22Rv1 (cell line): Measurements from ENCODE around the gene ZNF610.

Source experiments
- ZFX ChIP-seq: fragments of 450-650 bp; IDR thresholded peaks from 2 replicates; pipeline ENCODE4 v1.6.1; 2017; ENCODE audit warnings: antibody characterized with exemption, borderline replicate concordance
- TF ChIP-seq, protein P1 (sequence below): fragments of 450-650 bp; IDR thresholded peaks from 2 replicates; pipeline ENCODE4 v1.5.1; 2017; ENCODE audit warnings: mild to moderate bottlenecking

DNA sequence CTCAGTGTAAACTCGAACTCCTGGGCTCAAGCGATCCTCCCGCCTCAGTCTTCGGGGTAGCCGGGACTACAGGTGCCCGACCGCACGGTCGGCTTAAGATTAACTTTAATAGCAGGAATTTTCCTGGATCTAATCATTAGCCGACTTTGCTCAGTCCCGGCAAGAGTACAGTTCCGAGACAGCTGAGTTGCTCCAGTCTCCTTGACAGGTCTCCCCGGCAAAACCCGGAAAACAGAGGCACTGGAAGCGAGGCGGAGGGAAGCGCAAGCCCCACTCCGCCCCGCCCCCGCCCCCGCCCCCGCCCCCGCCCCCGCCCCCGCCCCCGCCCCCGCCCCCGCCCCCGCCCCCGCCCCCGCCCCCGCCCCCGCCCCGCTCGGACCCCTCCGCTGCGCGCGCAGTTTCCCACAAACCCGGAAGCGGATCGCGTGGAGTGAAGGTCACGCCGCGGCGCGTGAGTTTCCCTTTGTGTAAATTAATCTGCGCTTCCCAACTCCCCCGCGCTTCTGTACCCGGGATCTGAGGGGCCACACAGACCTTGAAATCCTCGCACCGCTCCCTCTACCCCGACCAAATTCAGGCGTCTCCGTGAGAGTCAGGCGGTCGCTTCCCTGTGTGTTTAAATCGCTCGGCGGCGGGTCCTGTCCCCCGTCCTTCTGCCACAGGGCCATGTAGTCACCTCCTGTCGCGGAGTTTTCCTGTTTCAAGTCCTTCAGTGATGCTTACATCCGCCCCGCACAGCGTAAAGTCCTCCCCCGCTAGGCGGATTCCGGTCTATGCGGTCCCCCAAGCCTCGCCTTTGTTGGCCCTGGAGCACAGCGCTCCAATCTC is 39.1 kb upstream of the ZNF610 start, which contains the start of gene ZNF480:
- TF ChIP-seq, protein P1, sequence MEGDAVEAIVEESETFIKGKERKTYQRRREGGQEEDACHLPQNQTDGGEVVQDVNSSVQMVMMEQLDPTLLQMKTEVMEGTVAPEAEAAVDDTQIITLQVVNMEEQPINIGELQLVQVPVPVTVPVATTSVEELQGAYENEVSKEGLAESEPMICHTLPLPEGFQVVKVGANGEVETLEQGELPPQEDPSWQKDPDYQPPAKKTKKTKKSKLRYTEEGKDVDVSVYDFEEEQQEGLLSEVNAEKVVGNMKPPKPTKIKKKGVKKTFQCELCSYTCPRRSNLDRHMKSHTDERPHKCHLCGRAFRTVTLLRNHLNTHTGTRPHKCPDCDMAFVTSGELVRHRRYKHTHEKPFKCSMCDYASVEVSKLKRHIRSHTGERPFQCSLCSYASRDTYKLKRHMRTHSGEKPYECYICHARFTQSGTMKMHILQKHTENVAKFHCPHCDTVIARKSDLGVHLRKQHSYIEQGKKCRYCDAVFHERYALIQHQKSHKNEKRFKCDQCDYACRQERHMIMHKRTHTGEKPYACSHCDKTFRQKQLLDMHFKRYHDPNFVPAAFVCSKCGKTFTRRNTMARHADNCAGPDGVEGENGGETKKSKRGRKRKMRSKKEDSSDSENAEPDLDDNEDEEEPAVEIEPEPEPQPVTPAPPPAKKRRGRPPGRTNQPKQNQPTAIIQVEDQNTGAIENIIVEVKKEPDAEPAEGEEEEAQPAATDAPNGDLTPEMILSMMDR, result no peak
- no peak for TF ChIP-seq ZFX
